Upper lobe of left lung (tissue), 4 donors: ENCODE measurements around the gene EHMT1.

Experiments
- EP300 ChIP-seq, 4 donors: sonication (generic); formaldehyde crosslinking; IDR thresholded peaks; one replicate each; pipeline ENCODE4 v1.5.1; 2017; ENCODE audit warnings: antibody characterized with exemption in 4 of 4, control low read depth in 2 of 4
- POLR2A ChIP-seq, 4 donors: fragments of 450-650 bp; IDR thresholded peaks; one replicate each; pipeline ENCODE4 v1.5.1; 2016 to 2017; ENCODE audit warnings: antibody characterized with exemption in 4 of 4, mild to moderate bottlenecking in 2 of 4
- TF ChIP-seq, protein P1 (sequence below), 6 experiments: fragments of 450-650 bp in 4 of 6; fragments of 200-600 bp in 2 of 6; sonication (generic) in 2 of 6; IDR thresholded peaks; one replicate each; pipeline ENCODE4 v1.5.1; 2016 to 2019; ENCODE audit warnings: antibody characterized with exemption in 6 of 6

GRCh38 chr9:137630679-137631078 lies 11.9 kb downstream of the EHMT1 start:
- TF ChIP-seq, protein P1, sequence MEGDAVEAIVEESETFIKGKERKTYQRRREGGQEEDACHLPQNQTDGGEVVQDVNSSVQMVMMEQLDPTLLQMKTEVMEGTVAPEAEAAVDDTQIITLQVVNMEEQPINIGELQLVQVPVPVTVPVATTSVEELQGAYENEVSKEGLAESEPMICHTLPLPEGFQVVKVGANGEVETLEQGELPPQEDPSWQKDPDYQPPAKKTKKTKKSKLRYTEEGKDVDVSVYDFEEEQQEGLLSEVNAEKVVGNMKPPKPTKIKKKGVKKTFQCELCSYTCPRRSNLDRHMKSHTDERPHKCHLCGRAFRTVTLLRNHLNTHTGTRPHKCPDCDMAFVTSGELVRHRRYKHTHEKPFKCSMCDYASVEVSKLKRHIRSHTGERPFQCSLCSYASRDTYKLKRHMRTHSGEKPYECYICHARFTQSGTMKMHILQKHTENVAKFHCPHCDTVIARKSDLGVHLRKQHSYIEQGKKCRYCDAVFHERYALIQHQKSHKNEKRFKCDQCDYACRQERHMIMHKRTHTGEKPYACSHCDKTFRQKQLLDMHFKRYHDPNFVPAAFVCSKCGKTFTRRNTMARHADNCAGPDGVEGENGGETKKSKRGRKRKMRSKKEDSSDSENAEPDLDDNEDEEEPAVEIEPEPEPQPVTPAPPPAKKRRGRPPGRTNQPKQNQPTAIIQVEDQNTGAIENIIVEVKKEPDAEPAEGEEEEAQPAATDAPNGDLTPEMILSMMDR (IDR thresholded peaks at IDR 0.05) = no peak
- TF ChIP-seq POLR2A (IDR thresholded peaks at IDR 0.05) (no peak), EP300 (IDR thresholded peaks at IDR 0.05) (no peak)
